ENCODE data around the gene CEACAM8.

DNA sequence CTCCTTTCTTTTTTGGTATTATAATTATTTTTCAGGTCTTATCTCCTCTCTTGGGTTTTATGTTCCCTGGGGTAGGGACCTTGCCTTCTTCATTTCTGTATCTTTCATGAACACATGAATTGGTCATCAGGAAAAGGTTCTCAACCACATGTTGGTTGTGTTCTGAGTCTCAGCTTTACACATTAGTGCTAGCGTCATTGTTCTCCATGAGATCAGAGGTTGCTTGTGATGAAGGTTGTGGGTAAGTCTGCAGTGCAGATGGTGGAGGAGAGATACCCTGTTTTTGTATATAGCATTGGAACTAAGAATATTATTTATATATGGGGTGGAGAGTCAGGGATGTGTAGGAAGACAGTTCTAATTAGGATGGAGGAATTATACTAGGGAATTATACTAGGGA lies 24.5 kb upstream of the CEACAM8 start:
- TF ChIP-seq, protein P1, sequence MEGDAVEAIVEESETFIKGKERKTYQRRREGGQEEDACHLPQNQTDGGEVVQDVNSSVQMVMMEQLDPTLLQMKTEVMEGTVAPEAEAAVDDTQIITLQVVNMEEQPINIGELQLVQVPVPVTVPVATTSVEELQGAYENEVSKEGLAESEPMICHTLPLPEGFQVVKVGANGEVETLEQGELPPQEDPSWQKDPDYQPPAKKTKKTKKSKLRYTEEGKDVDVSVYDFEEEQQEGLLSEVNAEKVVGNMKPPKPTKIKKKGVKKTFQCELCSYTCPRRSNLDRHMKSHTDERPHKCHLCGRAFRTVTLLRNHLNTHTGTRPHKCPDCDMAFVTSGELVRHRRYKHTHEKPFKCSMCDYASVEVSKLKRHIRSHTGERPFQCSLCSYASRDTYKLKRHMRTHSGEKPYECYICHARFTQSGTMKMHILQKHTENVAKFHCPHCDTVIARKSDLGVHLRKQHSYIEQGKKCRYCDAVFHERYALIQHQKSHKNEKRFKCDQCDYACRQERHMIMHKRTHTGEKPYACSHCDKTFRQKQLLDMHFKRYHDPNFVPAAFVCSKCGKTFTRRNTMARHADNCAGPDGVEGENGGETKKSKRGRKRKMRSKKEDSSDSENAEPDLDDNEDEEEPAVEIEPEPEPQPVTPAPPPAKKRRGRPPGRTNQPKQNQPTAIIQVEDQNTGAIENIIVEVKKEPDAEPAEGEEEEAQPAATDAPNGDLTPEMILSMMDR (IDR thresholded peaks at IDR 0.05; ENCODE audit: low read length) = no peak
- TF ChIP-seq EZH2 (IDR thresholded peaks at IDR 0.05; ENCODE audit: borderline replicate concordance, low read length) = no peak
